HG03064 (cell line): Measurements from ENCODE around the gene RPS15.

ENCODE experiments used
- ATAC-seq: cut with Tn5 transposase; IDR thresholded peaks from one replicate; pipeline ENCODE4 v1.9.1; 2021; ENCODE audit warnings: low read depth; ENCODE audit not compliant: unreplicated experiment

The RPS15 gene

DNA sequence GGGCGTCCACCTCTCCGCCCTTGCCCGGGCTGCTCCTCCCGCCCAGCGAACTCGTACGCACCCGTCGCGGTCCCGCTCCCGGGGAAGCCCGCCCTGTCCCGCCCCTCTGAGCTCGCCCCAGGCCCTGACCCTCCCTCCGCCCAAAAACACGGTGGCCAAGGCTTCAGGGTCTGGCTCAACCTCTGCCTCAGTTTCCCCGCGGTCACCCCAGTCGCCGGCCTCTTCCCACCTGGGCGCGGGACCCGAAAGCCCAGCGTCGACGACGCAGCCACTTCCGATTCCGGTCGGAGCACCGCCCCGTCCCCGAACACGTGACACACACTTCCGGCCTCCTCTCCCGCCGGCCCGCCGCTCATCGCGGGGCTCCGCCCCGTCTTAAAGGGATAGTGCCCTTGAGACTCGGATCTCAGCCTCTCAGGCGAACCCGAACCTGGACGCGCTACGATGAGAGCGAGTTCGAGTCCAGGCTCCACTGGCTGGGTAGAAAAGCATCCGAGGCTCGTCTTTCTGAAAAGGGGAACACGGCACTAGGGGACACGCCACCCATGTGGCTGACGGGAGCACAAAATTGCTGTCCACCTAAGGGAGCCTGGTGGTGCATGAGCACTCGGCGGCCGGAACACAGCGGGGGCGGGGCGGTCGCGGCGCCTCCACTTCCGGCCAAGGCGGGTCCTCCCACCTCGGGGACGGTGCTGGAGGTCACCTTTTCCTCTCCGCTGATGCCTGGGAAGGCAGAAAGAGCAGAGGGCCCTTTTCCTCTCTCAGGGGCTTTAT is 40.9 kb downstream of the RPS15 start, which contains the start of gene C19orf25:
Gene C19orf25 (minus strand): TSS at position 282 of the 774 bp plus-strand sequence. CDS start 312 bp downstream, outside the sequence.
- ATAC-seq = peak; percentile 68

DNA sequence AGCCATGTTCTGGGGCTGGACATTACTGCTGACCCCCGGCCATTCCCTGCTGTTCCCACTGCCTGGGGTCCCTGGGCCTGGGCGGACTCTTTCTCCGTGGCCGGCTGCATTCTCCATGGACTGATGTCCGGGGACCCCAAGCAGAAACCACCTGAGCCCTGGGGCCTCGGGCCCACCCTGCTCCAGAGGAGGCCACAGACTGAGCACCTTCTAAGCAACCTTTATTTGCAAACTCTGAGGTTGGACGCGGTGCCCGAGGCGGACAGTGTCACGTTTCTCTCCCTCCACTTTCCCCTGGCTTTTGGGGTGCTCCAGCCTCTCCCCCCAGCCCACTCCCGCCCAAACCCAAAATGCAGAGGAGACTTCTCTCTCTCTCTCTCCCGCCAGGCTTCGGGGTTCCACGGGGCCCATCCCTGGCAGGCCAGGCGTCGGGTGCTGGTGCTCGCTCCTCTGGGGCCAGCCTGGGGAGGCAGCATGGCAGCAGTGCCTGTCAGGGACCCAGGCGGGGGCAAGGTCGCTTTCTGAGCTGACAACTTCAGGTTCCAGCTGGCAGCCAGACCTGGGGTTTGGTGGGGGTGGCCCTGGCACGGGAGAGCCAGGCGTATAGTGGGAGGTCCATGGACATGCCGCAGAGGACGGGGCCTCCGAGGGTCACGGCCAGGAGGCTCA is 43.2 kb downstream of the RPS15 start:
- ATAC-seq = no peak

DNA sequence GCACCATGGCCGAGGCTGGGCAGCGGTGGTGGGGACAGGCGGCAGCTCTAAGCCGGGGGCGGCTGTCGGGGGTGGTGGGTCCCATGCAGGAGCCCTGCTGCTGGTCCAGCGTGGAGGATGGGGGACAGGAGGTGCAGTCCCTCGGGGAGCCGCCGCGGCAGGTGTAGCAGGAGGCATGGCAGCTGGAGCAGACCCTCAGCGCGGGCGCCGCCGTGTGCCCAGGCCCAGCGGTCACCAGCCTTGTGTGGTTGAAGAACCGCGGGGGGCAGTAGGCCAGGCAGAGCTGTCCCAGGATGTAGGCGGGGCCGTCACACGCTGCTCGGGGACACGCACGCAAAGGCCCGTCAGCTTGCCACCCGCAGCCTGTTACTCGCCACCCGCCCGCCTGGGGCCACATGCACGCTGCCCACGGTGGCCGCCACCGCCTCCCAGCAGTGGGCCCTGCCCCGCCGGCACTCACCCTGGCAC is 43.7 kb downstream of the RPS15 start:
- no peak for ATAC-seq

DNA sequence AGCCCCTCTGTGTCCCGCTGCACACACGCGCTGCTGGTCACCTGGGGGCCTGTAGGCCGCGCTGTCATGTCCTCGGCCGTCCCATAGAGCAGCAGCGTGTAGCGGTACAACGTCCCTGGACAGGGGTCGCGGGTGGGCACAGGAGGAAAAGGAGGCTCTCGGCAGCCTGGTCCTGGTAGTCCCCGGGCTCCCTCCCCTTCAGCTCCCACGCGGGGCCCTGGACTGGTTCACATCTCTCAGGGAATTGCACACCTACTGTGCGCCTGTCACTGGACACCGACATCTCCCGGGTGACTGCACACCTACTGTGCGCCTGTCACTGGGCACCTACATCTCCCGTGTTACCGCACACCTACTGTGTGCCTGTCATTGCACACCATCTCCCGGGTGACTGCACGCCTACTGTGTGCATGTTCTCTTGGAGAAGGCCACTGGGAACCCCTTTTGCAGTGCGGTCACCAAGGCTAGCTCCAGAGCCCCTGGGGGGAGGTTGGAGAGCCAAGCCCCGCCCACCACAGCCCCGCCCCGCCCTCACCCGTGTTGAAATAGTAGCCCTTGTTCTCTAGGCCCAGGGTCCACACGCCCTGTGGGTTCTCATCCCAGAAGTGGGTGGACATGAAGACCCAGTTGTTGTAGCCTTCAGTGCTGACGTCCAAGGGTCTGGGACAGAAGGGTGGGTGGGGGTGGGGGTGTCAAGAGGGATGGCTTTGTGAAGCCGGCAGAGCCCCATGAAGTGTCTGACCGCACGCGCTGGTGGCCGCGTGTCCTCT is 44.4 kb downstream of the RPS15 start:
- ATAC-seq = no peak

DNA sequence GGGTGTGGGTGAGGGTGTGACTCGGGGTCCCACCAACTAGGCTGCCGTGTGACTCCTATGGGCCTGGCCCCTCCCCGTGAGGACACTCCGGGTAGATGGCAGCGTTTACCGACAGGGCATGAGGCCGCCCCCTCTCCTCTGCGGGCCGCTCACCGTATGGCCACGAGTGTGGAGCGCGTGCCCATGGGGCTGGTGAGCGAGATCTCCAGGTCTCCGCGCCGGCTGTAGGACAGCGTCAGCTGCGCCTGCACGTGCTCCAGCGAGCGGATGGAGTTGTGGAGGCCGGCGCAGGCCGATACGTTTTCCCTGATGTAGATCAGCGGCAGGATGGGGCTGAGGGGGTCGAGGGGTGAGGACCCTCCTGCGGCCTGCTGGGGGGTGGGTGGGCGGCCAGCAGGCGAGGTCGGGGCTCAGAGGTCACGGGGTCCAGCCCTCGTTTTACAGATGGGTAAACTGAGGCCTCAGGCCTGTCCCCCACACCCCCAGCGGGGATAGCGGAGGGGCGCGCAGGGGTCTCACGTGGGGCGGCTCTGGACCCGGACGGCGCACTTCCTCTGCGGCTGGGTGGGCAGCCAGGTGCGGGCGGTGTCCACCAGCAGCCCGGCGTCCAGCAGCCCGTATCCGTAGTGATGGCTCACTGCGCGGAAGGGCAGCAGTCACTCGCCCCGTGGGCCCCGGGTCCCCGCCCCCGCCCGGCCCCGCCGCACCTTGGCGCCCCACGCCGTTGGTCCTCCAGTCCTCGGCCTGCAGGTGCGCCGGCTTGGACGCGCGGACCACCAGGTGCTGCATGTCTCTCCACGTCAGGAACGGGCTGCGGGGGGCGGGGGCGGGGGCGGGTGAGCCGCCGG is 45.2 kb downstream of the RPS15 start:
- ATAC-seq = no peak

DNA sequence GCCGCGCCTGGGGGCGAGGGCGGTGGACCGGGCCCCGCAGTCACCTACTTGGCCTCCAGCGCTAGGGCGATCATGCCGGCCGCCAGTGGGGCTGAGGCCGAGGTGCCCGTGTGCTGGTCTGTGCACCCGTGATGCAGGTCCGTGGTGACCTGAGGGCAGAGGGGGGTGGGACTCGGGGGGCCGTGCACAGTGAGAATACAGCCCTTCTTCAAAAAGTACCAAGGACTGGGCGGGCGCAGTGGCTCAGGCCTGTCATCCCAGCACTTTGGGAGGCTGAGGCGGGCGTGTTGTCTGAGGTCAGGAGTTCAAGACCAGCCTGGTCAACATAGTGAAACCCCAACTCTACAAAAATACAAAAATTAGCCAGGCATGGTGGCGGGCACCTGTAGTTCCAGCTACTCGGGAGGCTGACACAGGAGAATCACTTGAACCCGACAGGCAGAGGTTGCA is 45.8 kb downstream of the RPS15 start:
- ATAC-seq = no peak

DNA sequence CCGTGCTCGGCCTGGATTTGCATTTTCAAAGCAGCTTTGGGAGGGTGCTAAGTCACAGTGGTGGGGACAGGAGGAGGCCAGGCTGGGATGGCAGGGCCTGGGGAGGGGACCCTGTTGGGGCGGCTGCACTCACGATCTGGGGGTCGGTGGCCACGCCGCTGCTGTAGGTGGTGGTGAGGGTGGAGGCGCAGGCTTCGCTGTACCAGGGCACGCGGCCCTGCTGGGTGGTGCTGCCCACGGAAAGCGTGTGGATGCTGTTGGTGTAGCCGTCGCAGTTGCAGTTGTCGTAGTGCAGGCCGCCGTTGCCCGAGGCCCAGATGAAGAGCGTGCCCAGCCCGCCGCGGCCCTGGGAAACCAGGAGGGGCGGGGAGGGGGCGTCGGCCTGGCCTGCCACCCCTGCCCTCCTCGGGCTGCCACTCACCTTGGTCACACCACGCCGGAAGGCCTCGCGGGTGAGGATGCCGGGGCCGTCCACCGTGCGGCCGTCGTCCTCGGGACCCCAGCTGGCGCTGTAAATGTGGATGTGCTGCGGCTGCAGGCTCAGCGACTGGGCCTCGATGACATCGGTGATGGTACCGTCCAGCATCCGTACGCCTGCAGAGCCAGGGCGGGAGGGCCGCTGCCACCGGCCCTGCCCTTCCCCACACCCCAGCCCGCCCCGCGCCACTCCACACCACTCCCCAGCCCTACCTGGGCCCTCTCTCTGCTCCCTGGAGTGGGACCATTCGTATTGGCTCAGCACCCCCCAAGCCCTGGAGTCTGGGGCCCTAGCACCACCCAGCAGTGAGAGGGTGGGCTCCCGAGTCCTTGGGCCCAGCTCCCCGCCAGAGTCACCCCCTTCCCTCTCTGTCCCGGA is 48.8 kb downstream of the RPS15 start:
- ATAC-seq = no peak

DNA sequence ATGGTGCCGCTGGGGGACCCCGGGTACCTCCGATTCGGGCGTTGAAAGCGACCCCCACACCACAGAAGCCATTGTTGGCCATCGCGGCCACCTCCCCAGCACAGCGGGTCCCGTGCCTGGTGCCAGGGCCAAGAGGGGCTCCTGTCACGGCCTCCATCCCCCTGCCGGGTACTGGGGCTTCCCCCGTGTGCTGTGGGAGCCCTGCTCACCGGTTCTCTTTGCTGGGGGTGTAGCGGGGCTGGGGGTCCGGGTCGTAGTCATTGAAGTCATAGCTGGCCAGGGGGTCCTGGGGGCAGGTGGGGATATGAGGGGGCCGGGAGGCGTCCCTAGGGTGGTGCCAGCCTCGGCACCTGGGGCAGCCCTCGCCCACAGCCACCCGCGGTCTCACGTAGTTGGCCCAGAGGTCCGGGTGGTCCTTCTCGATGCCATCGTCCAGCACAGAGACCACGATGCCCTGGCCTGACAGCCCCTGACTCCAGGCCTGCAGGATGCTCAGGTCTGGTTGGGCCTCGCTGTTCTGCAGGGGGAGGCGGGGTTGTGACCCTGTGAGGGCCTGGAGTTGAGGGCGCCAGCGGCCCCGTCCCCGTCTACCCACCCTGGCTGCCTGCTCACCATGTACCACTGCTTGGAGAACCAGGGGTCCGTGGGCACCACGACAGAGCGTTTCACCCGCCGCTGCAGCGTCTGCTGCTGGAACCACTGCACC is 49.5 kb downstream of the RPS15 start:
- ATAC-seq = no peak

DNA sequence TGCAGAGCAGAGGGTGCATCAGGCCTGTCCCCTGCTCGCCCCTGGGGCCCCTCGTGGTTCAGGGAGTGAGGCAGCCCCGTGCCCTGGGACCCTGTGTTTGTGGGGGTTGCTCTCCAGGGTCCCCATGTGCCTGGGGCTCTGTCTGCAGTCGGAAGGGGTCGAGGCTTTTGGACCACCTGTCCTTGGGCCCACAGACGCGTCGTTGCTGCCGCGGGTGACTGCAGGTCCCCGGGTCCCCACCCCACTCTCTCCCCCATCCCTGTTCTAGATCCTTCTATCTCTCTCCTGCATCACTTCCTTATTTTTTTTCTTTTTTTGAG is 50.0 kb downstream of the RPS15 start:
- ATAC-seq = no peak

DNA sequence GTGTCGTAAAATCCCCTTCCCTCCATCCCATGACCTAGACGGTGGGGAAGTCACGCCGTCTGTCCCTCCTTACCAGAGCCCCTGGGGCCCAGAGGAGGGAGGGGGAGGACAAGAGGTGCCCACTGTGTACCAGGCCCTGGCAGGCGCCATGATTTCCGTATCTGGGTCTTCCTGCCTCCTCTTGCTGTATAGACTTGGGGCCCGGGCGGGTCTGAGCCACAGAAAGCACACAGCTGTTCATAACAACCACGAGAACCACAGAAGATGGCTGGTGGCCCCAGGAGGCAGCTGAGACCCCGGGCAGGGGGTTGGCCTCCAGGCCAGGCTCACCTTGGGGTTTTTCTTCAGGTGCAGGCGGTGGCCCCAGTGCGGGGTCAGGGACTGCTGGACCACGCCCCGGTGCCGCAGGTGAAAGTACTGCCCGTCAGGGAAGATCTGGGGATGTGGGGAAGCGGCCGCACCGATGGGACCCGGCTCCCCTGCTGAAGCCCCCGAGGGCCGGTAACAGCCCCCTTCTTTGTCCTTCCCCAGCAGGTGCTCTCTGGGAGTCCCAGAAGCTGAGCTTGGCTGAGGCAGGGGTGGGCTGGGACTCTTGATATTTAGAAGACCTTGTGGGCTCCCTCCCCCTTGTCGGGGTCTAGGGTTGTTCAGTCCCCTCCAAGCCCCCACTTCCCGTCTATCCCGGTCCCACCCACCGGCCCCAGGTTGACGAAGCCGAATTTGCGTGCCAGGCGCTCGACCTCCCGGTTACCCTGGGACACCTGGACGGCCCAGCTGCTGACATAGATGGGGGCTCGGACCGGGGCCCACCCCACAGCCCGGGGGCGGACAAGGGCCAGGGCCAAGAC is 51.5 kb downstream of the RPS15 start:
- ATAC-seq = no peak
